GM12878 (cell line): ENCODE results near the gene POLN.

ENCODE experiments used
- EZH2 ChIP-seq: IDR thresholded peaks from 2 replicates; pipeline ENCODE4 v1.6.1; 2012; ENCODE audit warnings: low read depth, mild to moderate bottlenecking, control low read depth, inconsistent platforms, low read length, borderline replicate concordance; ENCODE audit not compliant: control insufficient read depth
- POLR2A ChIP-seq: IDR thresholded peaks from 2 replicates; pipeline ENCODE4 v1.6.1; 2011; ENCODE audit warnings: low read depth, mild to moderate bottlenecking, low read length
- POLR2AphosphoS5 ChIP-seq: IDR thresholded peaks from 2 replicates; pipeline ENCODE4 v1.6.1; 2011; ENCODE audit warnings: mild to moderate bottlenecking, low read length, inconsistent platforms
- SRF ChIP-seq, 2 experiments: IDR thresholded peaks; 2 replicates each; pipeline ENCODE4 v1.6.1; 2011; ENCODE audit warnings: low read depth in 2 of 2, low read length in 2 of 2, mild to moderate bottlenecking in 1 of 2, moderate library complexity in 1 of 2
- TF ChIP-seq, protein P1 (sequence below), 3 experiments: IDR thresholded peaks in 2 of 3; conservative IDR thresholded peaks in 1 of 3; 2 replicates each; pipeline ENCODE4 v1.5.1; 2011; ENCODE audit warnings: low read depth in 3 of 3, low read length in 3 of 3, mild to moderate bottlenecking in 3 of 3, control low read depth in 2 of 3, moderate library complexity in 2 of 3, inconsistent platforms in 1 of 3, mixed read lengths in 1 of 3; ENCODE audit not compliant: control insufficient read depth in 2 of 3, insufficient read depth in 1 of 3; ENCODE audit errors: extremely low read depth in 1 of 3

DNA sequence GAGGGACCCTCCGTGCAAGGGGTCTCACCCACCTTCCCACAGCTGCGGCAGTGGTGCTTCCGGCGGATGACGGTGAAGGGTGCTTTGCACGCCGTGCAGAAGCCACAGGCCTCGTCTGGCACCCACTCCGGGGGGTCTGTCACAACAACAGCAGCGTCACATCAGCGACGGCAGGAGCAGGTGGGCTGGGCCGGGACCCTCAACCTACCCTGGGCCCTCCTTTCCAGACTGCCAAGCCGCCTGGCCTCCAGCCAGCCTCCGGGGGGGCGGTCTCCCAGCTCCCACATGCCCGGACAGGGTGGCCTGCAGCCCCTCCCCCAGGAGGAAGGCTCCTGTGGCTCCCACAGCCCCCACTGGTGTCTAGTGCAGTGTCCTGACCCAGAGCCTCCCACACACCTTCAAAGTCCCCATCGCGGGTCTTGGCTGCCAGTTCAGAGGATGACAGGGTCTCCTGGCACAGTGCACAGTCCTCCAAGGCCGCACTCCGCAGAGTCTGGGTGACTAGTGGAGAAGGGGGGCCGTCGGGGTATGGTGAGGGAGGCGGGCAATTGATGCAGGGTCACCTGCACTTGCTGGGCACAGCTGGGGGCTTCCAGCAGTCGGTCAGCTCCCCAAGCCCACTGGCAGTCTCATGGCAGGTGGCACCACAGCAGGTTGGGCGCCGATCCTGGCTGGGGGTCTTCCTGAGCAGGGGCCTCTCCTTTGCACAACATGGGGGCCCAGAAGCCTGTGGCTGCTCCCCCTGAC lies 29.5 kb upstream of the POLN start:
- no peak for TF ChIP-seq POLR2A
- no peak for TF ChIP-seq POLR2AphosphoS5
- no peak for TF ChIP-seq EZH2
- TF ChIP-seq SRF (IDR thresholded peaks at IDR 0.05; ENCODE audit: low read depth in 2 of 2, low read length in 2 of 2) = no peak
- TF ChIP-seq, protein P1, sequence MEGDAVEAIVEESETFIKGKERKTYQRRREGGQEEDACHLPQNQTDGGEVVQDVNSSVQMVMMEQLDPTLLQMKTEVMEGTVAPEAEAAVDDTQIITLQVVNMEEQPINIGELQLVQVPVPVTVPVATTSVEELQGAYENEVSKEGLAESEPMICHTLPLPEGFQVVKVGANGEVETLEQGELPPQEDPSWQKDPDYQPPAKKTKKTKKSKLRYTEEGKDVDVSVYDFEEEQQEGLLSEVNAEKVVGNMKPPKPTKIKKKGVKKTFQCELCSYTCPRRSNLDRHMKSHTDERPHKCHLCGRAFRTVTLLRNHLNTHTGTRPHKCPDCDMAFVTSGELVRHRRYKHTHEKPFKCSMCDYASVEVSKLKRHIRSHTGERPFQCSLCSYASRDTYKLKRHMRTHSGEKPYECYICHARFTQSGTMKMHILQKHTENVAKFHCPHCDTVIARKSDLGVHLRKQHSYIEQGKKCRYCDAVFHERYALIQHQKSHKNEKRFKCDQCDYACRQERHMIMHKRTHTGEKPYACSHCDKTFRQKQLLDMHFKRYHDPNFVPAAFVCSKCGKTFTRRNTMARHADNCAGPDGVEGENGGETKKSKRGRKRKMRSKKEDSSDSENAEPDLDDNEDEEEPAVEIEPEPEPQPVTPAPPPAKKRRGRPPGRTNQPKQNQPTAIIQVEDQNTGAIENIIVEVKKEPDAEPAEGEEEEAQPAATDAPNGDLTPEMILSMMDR (IDR thresholded peaks at IDR 0.05 in 2 of 3, conservative IDR thresholded peaks at IDR 0.05 in 1 of 3; ENCODE audit: control insufficient read depth in 2 of 3, extremely low read depth in 1 of 3, insufficient read depth in 1 of 3, low read depth in 3 of 3, low read length in 3 of 3) = no peak
